ENCODE results near the gene ROR1. TPM values are rescaled to one million over a fixed set of nuclear protein-coding genes. Genes with fewer than 3 reads are reported as not detected.

The ROR1 gene
- total and polyA plus RNA-seq, 8 donors, result 1.4 to 37.3 (median 14.6) TPM

- WGBS, 5 donors, result 54 to 66% (median 64%) methylated on average over 7 of the region's 7 CpGs
Observed at GRCh38 chr1:64124704-64125440, 351.1 kb downstream of the ROR1 start.

GRCh38 chr1:64126581-64126980, 352.8 kb downstream of the ROR1 start:
- Histone ChIP-seq H3K4me3 (no peak overlapping the region), H3K9me3 (no peaks in the 10 kb centered on the region), H3K27ac (no peak overlapping the region), H3K36me3 (no peaks in the 10 kb centered on the region), H3K4me1 (no peaks in the 10 kb centered on the region), H3K27me3 (no peaks in the 10 kb centered on the region)
- TF ChIP-seq EP300 (IDR thresholded peaks at IDR 0.05) (no peak), POLR2A (IDR thresholded peaks at IDR 0.05) (no peak), POLR2AphosphoS5 (IDR thresholded peaks at IDR 0.05) (no peak)
- TF ChIP-seq, protein P1, sequence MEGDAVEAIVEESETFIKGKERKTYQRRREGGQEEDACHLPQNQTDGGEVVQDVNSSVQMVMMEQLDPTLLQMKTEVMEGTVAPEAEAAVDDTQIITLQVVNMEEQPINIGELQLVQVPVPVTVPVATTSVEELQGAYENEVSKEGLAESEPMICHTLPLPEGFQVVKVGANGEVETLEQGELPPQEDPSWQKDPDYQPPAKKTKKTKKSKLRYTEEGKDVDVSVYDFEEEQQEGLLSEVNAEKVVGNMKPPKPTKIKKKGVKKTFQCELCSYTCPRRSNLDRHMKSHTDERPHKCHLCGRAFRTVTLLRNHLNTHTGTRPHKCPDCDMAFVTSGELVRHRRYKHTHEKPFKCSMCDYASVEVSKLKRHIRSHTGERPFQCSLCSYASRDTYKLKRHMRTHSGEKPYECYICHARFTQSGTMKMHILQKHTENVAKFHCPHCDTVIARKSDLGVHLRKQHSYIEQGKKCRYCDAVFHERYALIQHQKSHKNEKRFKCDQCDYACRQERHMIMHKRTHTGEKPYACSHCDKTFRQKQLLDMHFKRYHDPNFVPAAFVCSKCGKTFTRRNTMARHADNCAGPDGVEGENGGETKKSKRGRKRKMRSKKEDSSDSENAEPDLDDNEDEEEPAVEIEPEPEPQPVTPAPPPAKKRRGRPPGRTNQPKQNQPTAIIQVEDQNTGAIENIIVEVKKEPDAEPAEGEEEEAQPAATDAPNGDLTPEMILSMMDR (IDR thresholded peaks at IDR 0.05), result no peak
- intact Hi-C loops (cut with DNase I; ENCODE audit: low total_unique reads), result no loop called here
- WGBS, 5 donors, result 59 to 73% (median 64%) methylated on average over 1 of the region's 1 CpG
- DNase-seq, result no peak

More at GRCh38 chr1:64124704-64125440, 351.1 kb downstream of the ROR1 start:
- H3K27ac ChIP-seq, result no peak overlapping the region
- no peaks in the 10 kb centered on the region for H3K27me3 ChIP-seq
- no peaks in the 10 kb centered on the region for H3K9me3 ChIP-seq
- no peaks in the 10 kb centered on the region for H3K36me3 ChIP-seq
- DNase-seq, result peak in 1 of 2 donors; percentile 23
- intact Hi-C loops (cut with DNase I; ENCODE audit: low total_unique reads), result no loop called here
- H3K4me3 ChIP-seq, result no peak overlapping the region
- no peak for TF ChIP-seq POLR2A (IDR thresholded peaks at IDR 0.05)
- TF ChIP-seq POLR2AphosphoS5 (IDR thresholded peaks at IDR 0.05), result no peak
- no peak for TF ChIP-seq EP300 (IDR thresholded peaks at IDR 0.05)
- TF ChIP-seq, protein P1 (IDR thresholded peaks at IDR 0.05), result no peak
- no peaks in the 10 kb centered on the region for H3K4me1 ChIP-seq

DNA sequence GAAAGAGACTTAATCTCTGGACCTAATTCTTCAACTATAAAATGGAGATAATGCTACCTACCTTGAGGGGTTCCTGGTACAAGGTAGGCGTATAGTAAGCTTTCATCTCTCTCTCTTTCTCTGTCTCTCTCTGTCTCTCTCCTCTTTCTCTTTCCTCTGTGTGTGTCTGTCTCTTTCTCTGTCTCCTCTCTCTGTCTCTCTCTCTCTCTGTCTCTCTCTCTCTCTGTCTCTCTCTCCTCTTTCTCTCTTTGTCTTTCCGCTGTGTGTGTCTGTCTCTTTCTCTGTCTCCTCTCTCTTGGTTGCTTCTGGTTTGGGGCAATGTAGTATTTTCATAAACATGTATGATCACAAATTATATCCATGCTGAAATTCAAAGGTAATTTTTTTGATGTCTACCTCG, 353.5 kb downstream of the ROR1 start:
- DNase-seq, result no peak
- TF ChIP-seq POLR2A (IDR thresholded peaks at IDR 0.05), result no peak
- TF ChIP-seq EP300 (IDR thresholded peaks at IDR 0.05), result no peak
- TF ChIP-seq, protein P1 (IDR thresholded peaks at IDR 0.05), result no peak
- TF ChIP-seq POLR2AphosphoS5 (IDR thresholded peaks at IDR 0.05), result no peak
- Histone ChIP-seq H3K27ac (no peak overlapping the region), H3K9me3 (no peaks in the 10 kb centered on the region), H3K27me3 (no peaks in the 10 kb centered on the region), H3K4me3 (no peak overlapping the region), H3K36me3 (no peaks in the 10 kb centered on the region), H3K4me1 (no peaks in the 10 kb centered on the region)
- intact Hi-C loops (cut with DNase I; ENCODE audit: low total_unique reads), result no loop called here
- WGBS, 5 donors, result 58 to 64% (median 61%) methylated on average over 3 of the region's 3 CpGs

GRCh38 chr1:64129701-64130100, 355.9 kb downstream of the ROR1 start:
- Histone ChIP-seq H3K36me3 (no peaks in the 10 kb centered on the region), H3K4me1 (no peaks in the 10 kb centered on the region), H3K27me3 (no peaks in the 10 kb centered on the region), H3K9me3 (no peaks in the 10 kb centered on the region), H3K27ac (no peak overlapping the region), H3K4me3 (no peak overlapping the region)
- WGBS, 5 donors, result 68 to 78% (median 76%) methylated on average over 5 of the region's 5 CpGs
- TF ChIP-seq POLR2AphosphoS5 (IDR thresholded peaks at IDR 0.05), result no peak
- TF ChIP-seq EP300 (IDR thresholded peaks at IDR 0.05), result no peak
- intact Hi-C loops (cut with DNase I; ENCODE audit: low total_unique reads), result no loop called here
- DNase-seq, result no peak

GRCh38 chr1:64131155-64131554, 357.3 kb downstream of the ROR1 start:
- DNase-seq, result no peak
- TF ChIP-seq, protein P1 (IDR thresholded peaks at IDR 0.05), result no peak
- no peak for TF ChIP-seq POLR2A (IDR thresholded peaks at IDR 0.05)
- no peak for TF ChIP-seq EP300 (IDR thresholded peaks at IDR 0.05)
- TF ChIP-seq POLR2AphosphoS5 (IDR thresholded peaks at IDR 0.05), result no peak
- no peaks in the 10 kb centered on the region for H3K27me3 ChIP-seq
- H3K4me1 ChIP-seq, result peaks cover 0 to 13% (median 6%) of the 10 kb centered on the region in 4 donors
- no peaks in the 10 kb centered on the region for H3K9me3 ChIP-seq
- no peak overlapping the region for H3K4me3 ChIP-seq
- intact Hi-C loops (cut with DNase I; ENCODE audit: low total_unique reads), result no loop called here
- 74 to 92% (median 82%) methylated on average over 2 of the region's 2 CpGs for WGBS, 5 donors
- H3K27ac ChIP-seq, result no peak overlapping the region
- H3K36me3 ChIP-seq, result no peaks in the 10 kb centered on the region
